MM.1S (cell line): ENCODE data around the gene TRMT61A.

ENCODE experiments used
- DNase-seq: peaks from one replicate; pipeline ENCODE4 v3.0.0-alpha.2; 2015
- H2AFZ ChIP-seq: fragments of 300-600 bp; sonication (generic); 2 replicates; pipeline ENCODE4 v1.6.0; 2016; ENCODE audit warnings: antibody characterized with exemption, low read length
- H3F3A ChIP-seq: fragments of 300-600 bp; sonication (generic); 2 replicates; pipeline ENCODE4 v1.6.1; 2016; ENCODE audit warnings: mild to moderate bottlenecking, antibody characterized with exemption, low read length, moderate library complexity, mixed read lengths; ENCODE audit not compliant: insufficient read depth
- H3K27ac ChIP-seq: fragments of 300-600 bp; sonication (generic); 2 replicates; pipeline ENCODE4 v1.5.1; 2016; ENCODE audit warnings: mild to moderate bottlenecking, low read length
- H3K27me3 ChIP-seq: fragments of 300-600 bp; sonication (generic); replicated peaks from 2 replicates; pipeline ENCODE4 v1.6.0; 2016; ENCODE audit warnings: low read length; ENCODE audit not compliant: insufficient read depth
- H3K36me3 ChIP-seq: fragments of 300-600 bp; sonication (generic); replicated peaks from 2 replicates; pipeline ENCODE4 v1.6.1; 2016; ENCODE audit warnings: mild to moderate bottlenecking, low read length, mixed read lengths; ENCODE audit not compliant: insufficient read depth
- H3K4me1 ChIP-seq: fragments of 300-600 bp; sonication (generic); 2 replicates; pipeline ENCODE4 v1.6.1; 2016; ENCODE audit warnings: low read length, mixed read lengths
- H3K4me2 ChIP-seq: fragments of 300-600 bp; sonication (generic); 2 replicates; pipeline ENCODE4 v1.6.0; 2016; ENCODE audit warnings: low read depth, low read length
- H3K4me3 ChIP-seq: fragments of 300-600 bp; sonication (generic); 2 replicates; pipeline ENCODE4 v1.5.1; 2016; ENCODE audit warnings: low read length, mixed read lengths
- H3K79me2 ChIP-seq: fragments of 300-600 bp; sonication (generic); 2 replicates; pipeline ENCODE4 v1.6.1; 2016; ENCODE audit warnings: mixed run types, low read length, mixed read lengths
- H3K9ac ChIP-seq: fragments of 300-600 bp; sonication (generic); 2 replicates; pipeline ENCODE4 v1.6.1; 2016; ENCODE audit warnings: low read length, mixed read lengths
- H3K9me2 ChIP-seq: fragments of 300-600 bp; sonication (generic); replicated peaks from 2 replicates; pipeline ENCODE4 v1.6.1; 2016; ENCODE audit warnings: mild to moderate bottlenecking, low read length, mixed read lengths; ENCODE audit not compliant: insufficient read depth
- H3K9me3 ChIP-seq: fragments of 300-600 bp; sonication (generic); replicated peaks from 2 replicates; pipeline ENCODE4 v1.6.1; 2016; ENCODE audit warnings: mild to moderate bottlenecking, low read length, mixed read lengths; ENCODE audit not compliant: insufficient read depth
- H4K20me1 ChIP-seq: fragments of 300-600 bp; sonication (generic); 2 replicates; pipeline ENCODE4 v1.6.1; 2016; ENCODE audit warnings: mild to moderate bottlenecking, low read length, moderate library complexity, mixed read lengths; ENCODE audit not compliant: insufficient read depth
- EZH2 ChIP-seq: fragments of 300-600 bp; sonication (generic); optimal IDR thresholded peaks from 2 replicates; pipeline ENCODE3; 2017; ENCODE audit warnings: low read depth, mild to moderate bottlenecking, antibody characterized with exemption, low read length, mixed read lengths
- EZH2phosphoT487 ChIP-seq: fragments of 300-600 bp; sonication (generic); IDR thresholded peaks from 2 replicates; pipeline ENCODE4 v1.6.1; 2018; ENCODE audit warnings: antibody characterized with exemption, low read length
- TF ChIP-seq, protein P1 (sequence below): fragments of 300-600 bp; sonication (generic); IDR thresholded peaks from 2 replicates; pipeline ENCODE4 v1.5.1; 2016; ENCODE audit warnings: antibody characterized with exemption, low read length, mixed read lengths

The TRMT61A gene

DNA sequence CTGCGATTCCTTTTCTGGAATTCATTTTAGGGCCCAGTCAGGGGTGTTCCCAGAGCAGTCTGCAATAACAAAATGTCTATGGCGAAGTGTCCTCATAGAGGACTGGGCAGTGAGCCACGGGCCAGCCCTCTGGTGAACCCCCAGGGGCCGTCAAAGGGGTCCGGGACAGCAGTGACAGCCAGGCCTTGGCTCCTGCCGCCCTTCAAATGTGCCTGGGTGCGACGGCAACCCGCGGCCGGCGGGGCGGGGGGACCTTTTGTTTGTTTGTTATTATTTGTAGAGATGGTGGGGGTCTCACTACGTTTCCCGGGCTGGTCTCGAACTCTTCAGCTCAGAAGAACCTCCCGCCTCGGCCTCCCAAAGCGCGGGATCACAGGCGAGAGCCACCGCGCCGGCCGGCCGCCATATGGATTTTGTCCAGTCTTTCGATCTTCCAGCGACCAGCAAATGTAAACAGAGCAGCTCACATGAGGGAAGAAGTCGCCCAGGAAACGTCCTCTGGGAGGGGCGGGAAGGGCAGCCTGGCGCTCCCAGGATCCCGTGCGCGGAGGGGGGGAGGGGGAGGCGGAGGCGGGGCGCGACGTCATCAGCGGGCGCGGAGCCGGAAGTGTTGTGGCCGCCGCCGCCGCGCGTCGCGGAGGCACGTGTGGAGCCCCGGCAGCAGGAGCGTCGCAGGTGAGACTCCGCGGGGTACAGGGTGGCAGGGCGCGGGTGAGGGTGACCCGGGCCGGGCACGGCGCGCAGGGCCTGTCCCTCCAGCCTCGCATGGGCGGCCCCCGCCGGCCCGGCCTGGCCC is at the start of gene TRMT61A:
TRMT61A (plus strand) TSS at position 610 of the 796 bp plus-strand sequence. CDS start 783 bp downstream, outside the sequence.
- DNase-seq, result peak; percentile 57
- Histone ChIP-seq H3K79me2 (peaks cover 31% of the 10 kb centered on the region), H3K4me1 (no peaks in the 10 kb centered on the region), H3K27ac (no peak within 1 kb of the TSS), H2AFZ (peak within 1 kb of the TSS; percentile 70), H3K9ac (peak within 1 kb of the TSS; percentile 83), H3K9me2 (no peaks in the 10 kb centered on the region), H3K4me2 (peak within 1 kb of the TSS; percentile 83), H3K9me3 (no peaks in the 10 kb centered on the region), H3K4me3 (peak within 1 kb of the TSS; percentile 85), H3F3A (no peaks in the 10 kb centered on the region), H3K36me3 (no peaks in the 10 kb centered on the region), H3K27me3 (no peaks in the 10 kb centered on the region; the same call in 1 of the 2 replicates), H4K20me1 (no peaks in the 10 kb centered on the region)
- TF ChIP-seq, protein P1, sequence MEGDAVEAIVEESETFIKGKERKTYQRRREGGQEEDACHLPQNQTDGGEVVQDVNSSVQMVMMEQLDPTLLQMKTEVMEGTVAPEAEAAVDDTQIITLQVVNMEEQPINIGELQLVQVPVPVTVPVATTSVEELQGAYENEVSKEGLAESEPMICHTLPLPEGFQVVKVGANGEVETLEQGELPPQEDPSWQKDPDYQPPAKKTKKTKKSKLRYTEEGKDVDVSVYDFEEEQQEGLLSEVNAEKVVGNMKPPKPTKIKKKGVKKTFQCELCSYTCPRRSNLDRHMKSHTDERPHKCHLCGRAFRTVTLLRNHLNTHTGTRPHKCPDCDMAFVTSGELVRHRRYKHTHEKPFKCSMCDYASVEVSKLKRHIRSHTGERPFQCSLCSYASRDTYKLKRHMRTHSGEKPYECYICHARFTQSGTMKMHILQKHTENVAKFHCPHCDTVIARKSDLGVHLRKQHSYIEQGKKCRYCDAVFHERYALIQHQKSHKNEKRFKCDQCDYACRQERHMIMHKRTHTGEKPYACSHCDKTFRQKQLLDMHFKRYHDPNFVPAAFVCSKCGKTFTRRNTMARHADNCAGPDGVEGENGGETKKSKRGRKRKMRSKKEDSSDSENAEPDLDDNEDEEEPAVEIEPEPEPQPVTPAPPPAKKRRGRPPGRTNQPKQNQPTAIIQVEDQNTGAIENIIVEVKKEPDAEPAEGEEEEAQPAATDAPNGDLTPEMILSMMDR, result no peak
- no peak for TF ChIP-seq EZH2
- no peak for TF ChIP-seq EZH2phosphoT487

GRCh38 chr14:103480595-103480994 is 48.4 kb upstream of the TRMT61A start:
- Histone ChIP-seq H3K4me3 (no peak overlapping the region), H3K9ac (peak overlapping the region; percentile 21; the same call in 1 of the 2 replicates), H3K9me3 (no peaks in the 10 kb centered on the region), H3K79me2 (no peaks in the 10 kb centered on the region), H3K4me1 (peaks cover 18% of the 10 kb centered on the region), H3K27me3 (no peaks in the 10 kb centered on the region), H4K20me1 (no peaks in the 10 kb centered on the region), H3K9me2 (no peaks in the 10 kb centered on the region), H3K36me3 (no peaks in the 10 kb centered on the region), H3F3A (peaks cover 16% of the 10 kb centered on the region), H3K27ac (peak overlapping the region; percentile 74; the same call in 1 of the 2 replicates), H2AFZ (no peak overlapping the region), H3K4me2 (peak overlapping the region; percentile 50; the same call in 1 of the 2 replicates)
- DNase-seq, result peak; percentile 67
- no peak for TF ChIP-seq EZH2phosphoT487
- TF ChIP-seq, protein P1, result no peak
- TF ChIP-seq EZH2, result no peak

- Histone ChIP-seq H3F3A (peaks cover 16% of the 10 kb centered on the region), H3K9ac (no peak overlapping the region), H3K36me3 (no peaks in the 10 kb centered on the region), H4K20me1 (no peaks in the 10 kb centered on the region), H3K9me2 (no peaks in the 10 kb centered on the region), H3K4me3 (no peak overlapping the region), H3K4me2 (no peak overlapping the region), H2AFZ (no peak overlapping the region), H3K27ac (no peak overlapping the region), H3K27me3 (no peaks in the 10 kb centered on the region), H3K9me3 (no peaks in the 10 kb centered on the region), H3K4me1 (peaks cover 18% of the 10 kb centered on the region), H3K79me2 (no peaks in the 10 kb centered on the region)
- DNase-seq, result no peak
- TF ChIP-seq, protein P1, result no peak
- TF ChIP-seq EZH2, result no peak
- no peak for TF ChIP-seq EZH2phosphoT487
Observed at GRCh38 chr14:103483600-103483999, 45.4 kb upstream of the TRMT61A start.
